ENCODE measurements around the gene SELENOM.
"Not testable (repeated sequence)": the region's sequence is repeated elsewhere in the genome, so short reads cannot be mapped to it uniquely, and the experiment has no call there.

Gene SELENOM

GRCh38 chr22:31130873-31131272, 23.5 kb upstream of the SELENOM start:
- no peak for DNase-seq (ENCODE audit: low read depth)

DNA sequence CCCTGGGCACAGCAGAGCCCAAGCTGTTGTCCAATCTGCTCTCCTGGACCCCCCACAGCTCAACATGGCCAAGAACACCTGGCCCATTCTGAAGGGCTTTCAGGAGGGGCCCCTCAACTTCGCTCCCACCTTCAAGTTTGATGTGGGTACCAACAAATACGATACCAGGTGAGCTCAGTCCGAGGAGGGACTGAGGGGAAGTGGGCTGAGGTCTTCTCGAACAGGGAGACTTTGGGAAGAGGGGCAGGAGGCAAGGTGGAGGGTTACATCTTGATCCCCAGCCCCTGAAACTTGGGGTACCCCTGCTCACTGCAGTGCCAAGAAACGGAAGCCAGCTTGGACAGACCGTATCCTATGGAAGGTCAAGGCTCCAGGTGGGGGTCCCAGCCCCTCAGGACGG, 20.8 kb upstream of the SELENOM start:
- DNase-seq (ENCODE audit: low read depth): no peak

GRCh38 chr22:31127181-31127772, 19.9 kb upstream of the SELENOM start:
- DNase-seq (ENCODE audit: low read depth): no peak

DNA sequence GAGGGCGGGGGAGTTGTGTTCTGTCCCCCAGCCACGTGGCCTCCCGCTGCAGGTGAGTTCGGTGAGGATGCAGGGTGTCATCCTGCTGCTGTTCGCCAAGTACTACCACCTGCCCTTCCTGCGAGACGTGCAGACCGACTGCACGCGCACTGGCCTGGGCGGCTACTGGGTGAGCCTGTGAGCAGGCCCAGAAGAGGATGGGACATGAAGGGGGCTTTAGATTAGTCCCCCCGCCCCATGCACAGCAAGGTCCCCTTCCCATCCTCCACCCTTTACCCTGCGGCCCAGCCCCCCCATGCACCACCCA, 19.5 kb upstream of the SELENOM start:
- DNase-seq (ENCODE audit: low read depth): no peak

GRCh38 chr22:31126128-31126868, 18.9 kb upstream of the SELENOM start:
- no peak for DNase-seq (ENCODE audit: low read depth)

DNA sequence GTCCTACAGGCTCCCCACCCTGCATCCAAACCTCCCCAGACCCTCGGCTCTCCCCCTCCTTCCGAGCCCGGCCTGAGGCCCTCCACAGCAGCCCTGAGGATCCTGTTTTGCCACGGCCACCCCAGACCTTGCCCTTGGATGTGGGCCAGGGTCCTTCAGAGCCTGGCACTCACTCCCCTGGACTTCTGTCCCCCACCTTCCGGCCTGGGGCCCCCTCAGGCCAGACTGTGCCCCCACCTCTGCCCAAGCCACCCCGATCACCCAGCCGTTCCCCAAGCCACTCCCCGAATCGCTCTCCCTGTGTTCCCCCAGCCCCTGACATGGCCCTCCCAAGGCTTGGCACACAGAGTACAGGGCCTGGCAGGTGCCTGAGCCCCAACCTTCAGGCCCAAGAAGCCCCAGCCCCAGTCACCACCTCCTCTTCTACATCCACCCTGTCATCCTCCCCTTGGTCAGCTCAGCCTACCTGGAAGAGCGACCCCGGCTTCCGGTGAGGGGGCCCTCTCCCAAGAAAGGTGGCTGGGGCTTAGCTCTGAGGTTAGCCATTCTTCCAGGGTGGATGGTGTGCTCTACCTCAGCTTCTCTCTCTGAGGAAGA, 18.3 kb upstream of the SELENOM start:
- DNase-seq (ENCODE audit: low read depth): no peak

GRCh38 chr22:31124811-31125465, 17.6 kb upstream of the SELENOM start:
- no peak for DNase-seq (ENCODE audit: low read depth)

- no peak for DNase-seq (ENCODE audit: low read depth)
Measured at GRCh38 chr22:31124290-31124689, 16.9 kb upstream of the SELENOM start.

GRCh38 chr22:31123292-31123602, 15.9 kb upstream of the SELENOM start:
- no peak for DNase-seq (ENCODE audit: low read depth)

DNA sequence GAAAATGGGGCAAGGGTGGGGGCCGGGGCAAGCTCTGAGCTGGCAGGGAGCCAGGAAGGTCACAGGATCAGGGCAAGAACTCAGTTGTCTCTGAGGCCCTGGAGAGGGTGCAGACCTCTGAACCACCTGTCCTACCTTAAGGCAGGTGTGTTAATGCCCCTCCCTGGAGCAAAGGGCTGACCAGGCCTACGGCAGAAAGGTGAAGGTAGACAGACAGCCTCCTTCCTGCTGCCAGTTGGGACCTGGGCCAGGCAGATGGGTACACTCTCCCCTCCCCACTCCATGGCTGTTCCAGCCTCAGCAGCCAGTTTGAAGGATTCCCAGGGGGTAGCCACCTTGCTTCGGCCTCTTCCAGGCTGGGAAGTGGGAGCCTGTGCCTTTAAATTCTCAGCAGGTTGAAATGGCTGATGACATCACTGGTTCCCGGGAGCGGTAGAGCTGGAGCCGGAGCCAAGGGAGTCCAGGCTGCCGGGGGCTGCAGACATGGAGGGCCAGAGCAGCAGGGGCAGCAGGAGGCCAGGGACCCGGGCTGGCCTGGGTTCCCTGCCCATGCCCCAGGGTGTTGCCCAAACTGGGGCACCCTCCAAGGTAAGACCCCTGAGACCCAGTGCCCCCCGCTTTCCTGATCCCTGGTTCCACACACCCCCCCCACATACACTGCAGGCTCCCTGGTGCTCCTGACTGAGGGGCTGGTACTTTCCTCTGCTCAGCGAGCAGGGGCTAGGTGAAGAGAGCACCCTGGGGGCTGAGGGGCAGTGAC, 15.3 kb upstream of the SELENOM start, which contains the start of gene INPP5J:
INPP5J (plus strand) TSS at position 435 of the 760 bp plus-strand sequence; CDS start at position 484, 49 bp downstream.
- peak; percentile 58 for DNase-seq (ENCODE audit: low read depth)

DNA sequence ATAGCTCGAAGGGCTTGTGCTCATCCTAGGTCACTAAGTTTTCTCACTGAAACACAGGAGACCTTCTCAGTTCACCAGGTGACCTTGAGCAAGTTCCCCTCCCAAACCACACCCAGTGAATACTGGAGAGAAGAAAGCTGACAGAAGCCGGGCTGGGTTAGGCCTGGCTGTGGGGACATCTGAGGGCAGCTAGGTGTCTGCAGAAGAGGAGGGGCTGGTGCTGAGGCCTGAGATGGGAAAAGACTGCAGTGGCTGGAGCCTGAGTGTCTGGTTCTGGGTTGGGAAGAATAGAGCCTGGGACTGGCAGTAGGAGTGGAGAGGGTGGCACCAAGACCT, 14.8 kb upstream of the SELENOM start:
- DNase-seq (ENCODE audit: low read depth): no peak

DNA sequence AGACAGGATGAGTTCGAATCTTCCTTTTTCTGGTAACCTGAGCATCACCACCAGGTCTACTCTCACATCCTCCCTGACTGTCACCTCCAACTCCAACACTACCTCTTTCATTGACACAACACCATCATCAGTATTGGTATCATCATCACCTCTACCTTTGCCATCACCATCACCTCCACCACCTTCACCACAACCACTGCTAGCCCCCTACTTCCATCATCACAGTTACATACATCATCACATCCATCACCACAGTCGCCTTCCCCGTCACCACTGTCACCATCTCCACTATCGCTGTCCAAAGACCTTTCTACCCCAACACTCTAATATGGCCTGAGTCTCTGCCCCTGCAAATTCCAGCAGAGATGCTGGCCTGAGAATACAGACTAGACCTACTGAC, 14.0 kb upstream of the SELENOM start:
- DNase-seq (ENCODE audit: low read depth): no peak

DNA sequence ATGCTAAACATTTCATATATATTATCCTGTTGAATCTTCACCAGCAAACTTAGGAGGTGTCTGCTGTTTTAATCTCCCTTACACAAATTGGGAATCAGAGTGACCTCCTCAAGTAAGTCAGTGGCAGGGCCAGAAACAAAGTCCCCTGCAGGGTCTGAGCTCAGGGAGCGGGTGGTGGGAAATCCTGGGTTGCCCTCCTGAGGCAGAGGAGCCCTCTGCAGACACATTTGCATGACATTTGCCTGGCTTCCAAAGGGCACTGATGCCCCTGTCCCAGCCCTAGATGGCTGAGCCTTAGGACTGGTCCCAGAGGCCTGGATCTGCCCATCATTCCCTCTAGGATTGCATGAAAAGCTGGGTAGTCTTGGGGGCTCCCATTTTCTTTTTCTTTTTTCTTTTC, 13.3 kb upstream of the SELENOM start:
- DNase-seq (ENCODE audit: low read depth): no peak

GRCh38 chr22:31120230-31120629, 12.9 kb upstream of the SELENOM start:
- no peak for DNase-seq (ENCODE audit: low read depth)

- DNase-seq (ENCODE audit: low read depth): no peak
Measured at GRCh38 chr22:31119026-31119717, 11.8 kb upstream of the SELENOM start.

DNA sequence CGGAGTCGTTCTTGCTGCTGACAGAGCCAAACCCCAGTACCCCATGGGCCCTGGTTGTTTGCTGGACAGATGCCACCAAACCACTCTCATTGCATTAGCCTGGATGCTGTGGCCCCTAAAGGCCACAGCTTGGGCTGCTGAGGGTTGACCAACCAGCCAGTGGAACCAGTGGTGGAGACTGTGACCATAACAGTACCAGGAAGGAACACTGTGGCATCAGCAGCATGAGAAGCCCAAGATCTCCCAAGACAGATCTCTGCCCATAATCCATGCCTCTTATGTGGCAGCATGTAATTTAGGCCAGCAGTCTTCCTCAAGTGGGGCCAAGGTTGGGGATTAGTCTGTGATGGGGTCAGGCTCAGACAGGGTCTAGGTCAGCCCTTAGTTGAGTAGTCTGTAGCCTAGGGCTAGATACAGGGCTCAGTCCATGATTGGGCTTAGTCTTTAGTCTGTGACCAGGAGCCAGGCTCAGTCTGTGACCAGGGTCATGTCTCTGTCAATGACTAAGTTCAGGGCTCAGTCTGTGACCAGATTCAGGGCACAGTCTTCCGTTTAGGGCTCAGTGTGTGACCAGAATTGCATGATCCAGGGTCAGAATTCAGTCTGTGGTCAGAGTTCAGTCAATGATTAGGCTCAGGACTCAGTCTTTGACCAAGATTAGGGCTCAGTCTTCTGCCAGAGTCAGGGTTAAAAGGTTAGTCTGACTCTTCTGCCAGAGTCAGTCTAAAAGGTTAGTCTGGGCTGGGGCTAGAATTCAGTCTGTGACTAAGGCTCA, 10.9 kb upstream of the SELENOM start:
- no peak for DNase-seq (ENCODE audit: low read depth)

DNA sequence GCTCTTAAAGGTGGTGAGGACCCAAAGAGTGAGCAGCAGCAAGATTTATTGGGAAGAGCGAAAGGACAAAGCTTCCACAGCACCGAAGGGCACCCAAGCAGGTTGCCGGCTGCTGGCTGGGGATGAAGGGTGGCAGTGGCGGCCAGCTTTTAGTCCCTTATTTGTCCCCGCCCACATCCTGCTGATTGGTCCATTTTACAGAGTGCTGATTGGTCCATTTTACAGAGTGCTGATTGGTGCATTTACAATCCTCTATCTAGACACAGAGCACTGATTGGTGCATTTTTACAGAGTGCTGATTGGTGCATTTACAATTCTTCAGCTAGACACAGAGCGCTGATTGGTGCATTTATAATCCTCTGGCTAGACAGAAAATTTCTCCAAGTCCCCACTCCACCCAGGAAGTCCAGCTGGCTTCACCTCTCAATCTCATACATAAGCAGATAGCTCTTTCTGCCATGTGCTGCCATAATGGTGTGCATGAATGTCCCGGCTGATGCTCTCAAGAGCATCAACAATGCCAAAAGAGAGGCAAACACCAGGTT, 5.3 kb upstream of the SELENOM start:
- DNase-seq (ENCODE audit: low read depth): not testable (repeated sequence)

GRCh38 chr22:31107894-31108218, 488 bp upstream of the SELENOM start:
- no peak for DNase-seq (ENCODE audit: low read depth)

GRCh38 chr22:31106731-31107177, 614 bp downstream of the SELENOM start:
- DNase-seq (ENCODE audit: low read depth): peak; percentile 59

GRCh38 chr22:31106001-31106571, 1.3 kb downstream of the SELENOM start:
- no peak for DNase-seq (ENCODE audit: low read depth)
